MG63 (cell line): ENCODE results near the gene HSD17B2. TPM values are rescaled to one million over a fixed set of nuclear protein-coding genes. Genes with fewer than 3 reads are reported as not detected.
"Not testable (repeated sequence)": the region's sequence is repeated elsewhere in the genome, so short reads cannot be mapped to it uniquely, and the experiment has no call there.

Experiments
- DNase-seq: peaks from one replicate; pipeline ENCODE4 v3.0.0-alpha.2; 2020
- H3K27me3 ChIP-seq: fragments of 250-450 bp; sonication (Bioruptor Pico); 2 replicates; pipeline ENCODE4 v1.5.1; 2020; ENCODE audit warnings: mild to moderate bottlenecking, moderate library complexity
- H3K36me3 ChIP-seq: fragments of 250-450 bp; sonication (Bioruptor Pico); 2 replicates; pipeline ENCODE4 v1.5.1; 2020; ENCODE audit warnings: mild to moderate bottlenecking, moderate library complexity
- H3K4me3 ChIP-seq: fragments of 250-450 bp; sonication (Bioruptor Pico); 2 replicates; pipeline ENCODE4 v1.5.1; 2020; ENCODE audit warnings: mild to moderate bottlenecking, moderate library complexity
- H3K9me3 ChIP-seq: fragments of 250-450 bp; sonication (Bioruptor Pico); 2 replicates; pipeline ENCODE4 v1.5.1; 2020; ENCODE audit warnings: mild to moderate bottlenecking, moderate library complexity
- total RNA-seq: library from RNA; depleted of rRNA; stranded (reverse); fragments of >200 nt; shearing (Covaris generic); gene quantifications from 2 replicates; pipeline ENCODE4 v1.2.3, GENCODE V29; 2014; ENCODE audit warnings: low replicate concordance; rRNA removed

The HSD17B2 gene, protein sequence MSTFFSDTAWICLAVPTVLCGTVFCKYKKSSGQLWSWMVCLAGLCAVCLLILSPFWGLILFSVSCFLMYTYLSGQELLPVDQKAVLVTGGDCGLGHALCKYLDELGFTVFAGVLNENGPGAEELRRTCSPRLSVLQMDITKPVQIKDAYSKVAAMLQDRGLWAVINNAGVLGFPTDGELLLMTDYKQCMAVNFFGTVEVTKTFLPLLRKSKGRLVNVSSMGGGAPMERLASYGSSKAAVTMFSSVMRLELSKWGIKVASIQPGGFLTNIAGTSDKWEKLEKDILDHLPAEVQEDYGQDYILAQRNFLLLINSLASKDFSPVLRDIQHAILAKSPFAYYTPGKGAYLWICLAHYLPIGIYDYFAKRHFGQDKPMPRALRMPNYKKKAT
- total RNA-seq: 1.9 and 7.0 TPM in 2 replicates

DNA sequence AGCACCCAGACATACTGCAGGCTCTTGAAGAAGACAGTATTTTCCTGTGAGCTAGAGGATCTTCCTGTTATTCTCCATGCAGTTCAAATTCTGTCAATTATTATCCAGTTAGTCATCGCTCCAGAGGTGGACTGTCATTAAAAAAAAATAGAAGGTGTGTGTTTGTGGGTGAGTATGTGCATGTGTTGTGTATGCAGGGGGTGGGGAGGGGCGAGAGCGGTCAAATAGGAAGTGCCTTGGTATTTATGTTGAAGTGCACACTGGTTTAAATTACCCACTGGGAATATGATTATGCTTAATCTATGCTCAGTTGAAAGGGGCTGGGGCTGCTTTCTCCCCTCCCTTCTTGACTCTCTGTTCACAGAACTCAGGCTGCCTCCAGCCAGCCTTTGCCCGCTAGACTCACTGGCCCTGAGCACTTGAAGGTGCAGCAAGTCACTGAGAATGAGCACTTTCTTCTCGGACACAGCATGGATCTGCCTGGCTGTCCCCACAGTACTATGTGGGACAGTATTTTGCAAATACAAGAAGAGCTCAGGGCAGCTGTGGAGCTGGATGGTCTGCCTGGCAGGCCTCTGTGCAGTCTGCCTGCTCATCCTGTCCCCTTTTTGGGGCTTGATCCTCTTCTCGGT, at the start of gene HSD17B2:
Gene HSD17B2, plus strand, starts transcription at position 273 of the 632 bp plus-strand sequence. Its CDS starts 172 bp downstream, at position 445.
- Histone ChIP-seq H3K27me3 (no peaks in the 10 kb centered on the region), H3K4me3 (peak within 1 kb of the TSS; percentile 46), H3K9me3 (no peaks in the 10 kb centered on the region), H3K36me3 (no peaks in the 10 kb centered on the region)
- DNase-seq: peak; percentile 56

DNA sequence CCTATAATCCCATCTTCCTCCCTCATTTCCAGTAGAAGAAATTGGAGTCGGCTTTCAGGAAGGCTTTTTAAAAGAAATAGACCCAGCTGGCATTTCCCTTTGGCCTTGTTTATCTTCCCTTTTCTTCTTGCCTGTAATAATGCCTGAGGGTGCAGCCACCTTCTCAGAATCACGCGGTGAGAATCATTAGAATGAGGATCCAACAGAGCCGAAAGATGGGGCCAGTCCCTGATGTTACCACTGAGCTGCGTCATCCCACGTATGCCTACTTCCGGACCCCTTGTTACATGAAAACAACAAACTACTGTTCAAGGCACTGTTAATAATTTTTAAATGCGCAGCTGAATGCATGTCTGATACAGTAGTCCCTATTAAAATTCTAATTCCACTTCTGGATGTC, 47.9 kb upstream of the HSD17B2 start:
- DNase-seq: no peak

DNA sequence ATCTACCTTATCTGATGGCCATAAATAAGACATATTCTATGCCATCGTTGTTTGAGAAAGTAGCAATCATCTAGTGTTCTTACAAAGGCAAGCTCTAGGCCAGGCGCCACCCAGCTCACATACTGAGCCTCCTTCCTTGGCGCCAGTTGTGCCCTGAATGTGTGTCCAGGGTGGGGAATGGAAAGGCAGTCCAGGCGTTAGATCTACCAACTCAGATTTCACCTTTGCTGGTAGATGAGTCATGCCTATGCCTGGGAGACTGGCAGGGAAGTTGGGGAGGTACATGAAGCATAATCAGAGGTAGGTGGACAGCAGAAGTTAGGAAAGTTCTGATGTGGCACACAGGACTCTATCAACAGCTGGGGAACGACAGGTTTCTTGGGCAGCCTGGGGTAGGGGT, 47.3 kb upstream of the HSD17B2 start:
- Histone ChIP-seq H3K36me3 (no peaks in the 10 kb centered on the region), H3K27me3 (no peaks in the 10 kb centered on the region), H3K9me3 (no peaks in the 10 kb centered on the region), H3K4me3 (no peak overlapping the region)
- no peak for DNase-seq

More for the DNA sequence above, 47.9 kb upstream of the HSD17B2 start:
- Histone ChIP-seq H3K4me3 (no peak overlapping the region), H3K36me3 (no peaks in the 10 kb centered on the region), H3K9me3 (no peaks in the 10 kb centered on the region), H3K27me3 (no peaks in the 10 kb centered on the region)

DNA sequence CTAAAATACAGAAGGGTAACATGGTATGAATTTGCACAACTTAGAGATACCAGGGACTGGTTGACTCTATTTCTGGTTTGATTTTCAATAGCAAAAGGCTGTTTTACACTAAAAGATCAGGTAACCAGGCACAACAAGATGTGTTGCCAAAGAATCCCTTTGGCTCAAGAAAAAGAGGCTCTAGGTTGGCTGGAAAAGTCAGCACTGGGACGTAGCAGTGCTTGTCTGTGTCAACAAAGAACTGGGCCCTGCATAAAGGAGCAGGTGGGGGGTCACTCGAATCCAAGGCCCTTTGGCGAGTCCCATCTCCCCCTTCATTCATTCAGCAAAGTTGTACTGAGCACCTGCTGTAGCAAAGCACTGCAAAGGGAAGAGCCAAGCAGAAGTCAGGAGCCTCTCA, 42.2 kb upstream of the HSD17B2 start:
- no peaks in the 10 kb centered on the region for H3K9me3 ChIP-seq
- H3K36me3 ChIP-seq: no peaks in the 10 kb centered on the region
- H3K4me3 ChIP-seq: no peak overlapping the region
- no peaks in the 10 kb centered on the region for H3K27me3 ChIP-seq
- DNase-seq: no peak

DNA sequence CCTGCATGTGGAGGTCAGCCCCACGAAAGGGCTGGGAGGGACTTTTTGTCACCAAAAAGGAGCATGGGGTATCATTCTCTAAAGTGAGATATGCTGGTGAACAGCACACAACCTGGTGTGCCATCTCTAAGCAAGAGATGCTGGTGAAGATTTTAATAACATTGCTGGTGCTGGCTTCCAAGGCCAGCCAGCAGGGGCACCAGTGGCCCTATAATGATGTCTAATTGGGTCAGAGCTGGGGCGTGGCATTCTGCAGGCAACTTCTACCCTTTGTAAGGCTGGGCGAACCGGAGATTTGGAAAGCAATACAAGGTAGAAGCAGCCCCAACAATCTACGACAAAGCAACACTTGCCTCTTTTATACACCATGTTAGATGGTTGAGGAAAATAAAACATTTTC, 40.6 kb upstream of the HSD17B2 start:
- Histone ChIP-seq H3K9me3 (no peaks in the 10 kb centered on the region), H3K27me3 (no peaks in the 10 kb centered on the region), H3K36me3 (no peaks in the 10 kb centered on the region), H3K4me3 (no peak overlapping the region)
- DNase-seq: no peak

DNA sequence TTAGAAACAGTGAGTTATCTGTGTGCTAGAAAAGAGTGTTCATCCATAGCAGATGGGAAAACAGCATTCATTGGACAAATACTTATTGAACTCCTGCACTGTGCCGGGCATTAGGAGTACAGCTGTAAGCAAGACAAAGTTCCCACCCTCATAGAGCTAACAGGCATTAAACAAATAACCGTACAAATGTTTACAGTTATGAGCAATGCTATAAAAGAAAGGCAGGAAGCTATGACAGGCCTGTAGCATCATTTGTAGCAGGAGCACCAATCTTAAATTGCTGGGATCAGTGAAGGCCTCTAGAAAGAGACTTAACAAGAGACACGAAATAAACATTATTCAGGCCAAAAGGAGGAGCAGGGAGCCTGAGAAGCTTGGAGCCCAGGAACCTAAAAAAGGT, 39.4 kb upstream of the HSD17B2 start:
- H3K9me3 ChIP-seq: no peaks in the 10 kb centered on the region

DNA sequence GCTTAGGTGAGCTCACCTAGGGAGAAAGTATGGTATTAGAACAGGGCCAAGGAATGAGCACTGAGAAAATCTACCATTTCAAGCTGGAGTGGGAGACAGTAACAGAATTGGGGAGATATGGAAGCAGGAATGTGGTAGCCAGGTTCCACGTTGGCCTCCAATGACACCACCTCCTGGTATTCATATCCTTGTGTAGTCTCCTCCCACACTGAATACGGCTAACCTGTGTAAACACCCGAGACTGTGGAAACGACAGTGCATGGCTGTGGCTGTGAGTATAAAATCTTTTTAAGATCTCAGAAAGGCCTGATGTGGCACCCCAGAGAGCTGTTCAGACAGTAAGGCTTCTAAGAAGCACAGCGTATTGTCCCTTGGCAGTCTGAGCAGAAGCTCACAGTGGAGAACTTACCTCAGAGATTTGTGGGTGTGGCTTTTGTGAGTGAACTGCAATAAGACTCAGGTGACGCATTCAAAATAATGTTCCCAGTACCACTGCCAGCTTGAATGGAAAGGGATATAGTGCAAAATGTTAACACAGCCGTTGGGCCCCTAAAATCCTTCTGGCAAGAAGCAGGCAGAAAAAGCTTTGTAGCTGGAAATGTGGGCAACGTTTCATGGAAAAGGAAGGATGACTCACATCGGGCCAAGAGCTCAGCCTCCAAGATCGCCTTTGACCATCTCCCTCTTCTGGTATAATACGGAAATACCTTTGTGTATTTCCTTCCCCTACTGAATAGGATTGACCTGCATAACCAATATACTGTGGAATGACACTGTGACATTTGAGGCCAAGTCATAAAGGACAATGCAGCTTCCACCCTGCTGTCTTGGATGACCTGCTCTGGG, 38.2 kb upstream of the HSD17B2 start:
- Histone ChIP-seq H3K4me3 (no peak overlapping the region), H3K27me3 (no peaks in the 10 kb centered on the region), H3K36me3 (no peaks in the 10 kb centered on the region), H3K9me3 (no peaks in the 10 kb centered on the region)
- peak; percentile 72 for DNase-seq

More for the DNA sequence above, 39.4 kb upstream of the HSD17B2 start:
- H3K36me3 ChIP-seq: no peaks in the 10 kb centered on the region
- peak; percentile 6 for DNase-seq
- H3K4me3 ChIP-seq: no peak overlapping the region
- H3K27me3 ChIP-seq: no peaks in the 10 kb centered on the region

DNA sequence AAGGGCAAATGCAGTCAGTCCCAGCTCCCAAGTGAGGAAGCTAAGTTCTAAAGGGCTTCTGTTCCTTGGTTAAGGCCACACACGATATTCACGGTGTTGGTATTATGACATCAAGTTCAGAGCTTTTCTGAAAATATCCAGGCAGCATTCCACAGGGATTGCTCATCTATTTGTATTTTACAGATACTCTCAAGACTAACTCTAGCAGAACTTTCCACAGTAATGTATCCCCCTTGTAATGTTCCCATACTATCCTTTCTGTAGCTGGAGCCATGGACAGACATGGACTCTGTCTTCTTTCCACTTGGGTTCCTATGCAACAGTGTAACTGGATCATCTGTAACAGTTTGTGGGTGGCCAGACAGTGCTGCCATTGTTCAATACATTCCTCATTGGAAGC, 37.3 kb upstream of the HSD17B2 start:
- no peak overlapping the region for H3K4me3 ChIP-seq
- peak; percentile 3 for DNase-seq
- H3K36me3 ChIP-seq: no peaks in the 10 kb centered on the region
- no peaks in the 10 kb centered on the region for H3K27me3 ChIP-seq
- no peaks in the 10 kb centered on the region for H3K9me3 ChIP-seq

DNA sequence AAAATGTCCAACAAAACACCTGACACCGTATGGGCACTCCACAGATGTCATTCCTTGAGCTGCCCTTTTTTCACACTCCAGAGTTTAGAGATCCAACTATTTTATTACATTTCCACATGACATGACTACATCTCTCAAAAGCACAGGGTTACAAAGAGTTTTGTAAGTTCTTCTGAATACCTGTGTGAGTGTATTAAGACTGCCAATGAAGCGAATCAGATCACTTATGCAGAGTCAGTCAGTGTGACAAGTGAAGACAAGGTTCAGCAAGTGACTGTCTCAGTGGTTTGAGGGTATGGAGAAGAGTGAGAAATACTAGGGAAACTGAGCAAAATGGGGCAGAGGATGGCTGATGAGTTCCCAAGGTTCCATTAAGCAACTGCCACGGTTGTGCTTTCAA, 32.2 kb upstream of the HSD17B2 start:
- no peak overlapping the region for H3K4me3 ChIP-seq
- H3K27me3 ChIP-seq: no peaks in the 10 kb centered on the region
- no peaks in the 10 kb centered on the region for H3K36me3 ChIP-seq
- DNase-seq: no peak
- no peaks in the 10 kb centered on the region for H3K9me3 ChIP-seq

DNA sequence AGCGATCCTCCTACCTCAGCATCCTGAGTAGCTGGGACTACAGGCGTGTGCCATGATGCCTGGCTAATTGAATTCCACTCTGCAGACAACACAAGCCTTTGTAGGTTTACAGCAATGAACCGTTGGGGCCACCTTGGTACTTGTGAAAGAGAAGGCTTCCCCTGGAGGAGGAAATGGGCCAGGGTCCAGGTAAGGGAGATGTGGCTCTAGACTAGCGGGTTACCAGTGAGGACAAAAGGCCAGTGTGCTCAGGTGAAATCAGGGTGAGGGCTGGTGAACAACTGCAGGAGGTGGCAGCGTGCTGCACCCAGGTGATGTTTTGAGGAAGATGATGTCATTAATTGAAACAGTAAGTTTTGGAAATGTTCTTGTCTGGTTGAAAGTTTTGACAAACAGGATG, 30.5 kb upstream of the HSD17B2 start:
- H3K4me3 ChIP-seq: no peak overlapping the region
- H3K27me3 ChIP-seq: no peaks in the 10 kb centered on the region
- no peak for DNase-seq
- no peaks in the 10 kb centered on the region for H3K36me3 ChIP-seq
- H3K9me3 ChIP-seq: no peaks in the 10 kb centered on the region

DNA sequence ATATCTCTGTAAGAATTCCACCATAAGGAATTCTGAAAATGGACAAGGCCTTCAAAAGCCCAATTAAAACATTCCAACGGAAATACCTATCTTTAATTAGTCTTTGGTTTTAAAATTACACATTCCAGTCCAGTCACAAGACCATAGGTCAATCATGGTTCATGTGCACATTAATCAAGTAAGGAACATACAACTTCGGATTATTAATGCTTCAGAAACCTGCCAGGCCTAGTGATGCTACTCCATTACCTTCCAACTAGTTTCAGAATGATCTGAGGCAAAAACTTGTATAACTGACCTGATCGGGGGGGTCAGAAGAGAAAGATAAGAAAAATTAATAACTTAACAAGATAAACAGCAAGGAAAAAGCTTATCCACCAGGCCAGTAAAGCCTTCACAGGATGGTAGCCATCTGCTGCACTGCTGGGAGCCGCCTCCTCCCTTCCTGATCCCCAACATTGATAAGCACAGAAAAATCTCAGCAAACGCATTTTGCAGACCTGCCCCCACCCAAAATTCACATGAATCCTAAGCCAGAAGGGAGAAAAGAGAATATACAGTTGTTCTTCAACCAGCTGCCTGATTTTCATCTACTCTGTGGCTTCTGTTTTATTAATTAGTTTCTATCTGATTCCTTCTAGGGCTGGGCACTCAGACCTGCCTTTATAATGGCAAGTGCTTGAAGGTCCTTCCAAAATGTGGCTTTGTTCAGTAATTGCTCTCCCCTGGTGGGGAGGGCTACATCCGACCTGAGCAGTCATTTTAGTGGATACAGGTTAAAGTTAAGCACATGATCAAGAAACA, 29.8 kb upstream of the HSD17B2 start:
- Histone ChIP-seq H3K9me3 (no peaks in the 10 kb centered on the region), H3K27me3 (no peaks in the 10 kb centered on the region), H3K4me3 (no peak overlapping the region), H3K36me3 (no peaks in the 10 kb centered on the region)
- no peak for DNase-seq

DNA sequence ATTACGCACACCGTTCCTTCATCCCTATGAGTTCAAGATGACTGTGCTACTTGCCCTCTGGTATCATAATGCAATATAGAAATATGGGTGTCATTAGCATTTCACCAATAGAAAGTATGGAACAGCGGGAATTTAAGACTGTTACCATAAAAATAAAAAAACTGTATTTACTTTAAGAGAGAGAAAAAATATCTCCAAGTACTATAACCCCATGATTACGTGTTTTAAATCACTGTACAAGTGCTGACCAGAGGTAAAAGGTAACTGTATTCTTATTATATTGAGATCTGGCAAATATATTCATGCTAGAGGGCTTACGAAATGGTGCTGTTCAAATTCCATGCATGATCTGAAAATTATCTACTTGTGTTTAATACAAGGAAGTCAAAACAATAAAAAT, 29.0 kb upstream of the HSD17B2 start:
- Histone ChIP-seq H3K36me3 (no peaks in the 10 kb centered on the region), H3K9me3 (no peaks in the 10 kb centered on the region), H3K4me3 (no peak overlapping the region), H3K27me3 (no peaks in the 10 kb centered on the region)
- no peak for DNase-seq

DNA sequence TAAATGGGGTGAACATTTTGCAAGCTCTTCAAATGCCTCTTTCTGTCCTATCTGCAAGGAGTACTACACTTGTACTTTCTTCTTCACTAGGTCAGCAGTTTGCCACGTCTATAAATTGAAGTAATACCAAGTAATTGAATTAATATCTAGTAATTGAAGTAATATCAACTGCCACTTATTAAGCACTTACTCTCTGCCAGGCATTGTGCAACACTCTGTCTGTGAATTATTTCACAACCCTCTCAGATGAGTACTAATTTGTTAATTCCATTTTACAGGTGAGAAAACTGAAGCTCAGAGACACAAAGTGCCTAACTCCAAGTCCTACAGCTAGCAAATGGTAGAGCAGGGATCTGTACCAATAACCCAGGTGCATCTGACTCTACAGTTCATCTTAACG, 27.9 kb upstream of the HSD17B2 start:
- no peaks in the 10 kb centered on the region for H3K9me3 ChIP-seq
- H3K27me3 ChIP-seq: no peaks in the 10 kb centered on the region
- no peak for DNase-seq
- H3K4me3 ChIP-seq: no peak overlapping the region
- H3K36me3 ChIP-seq: no peaks in the 10 kb centered on the region

DNA sequence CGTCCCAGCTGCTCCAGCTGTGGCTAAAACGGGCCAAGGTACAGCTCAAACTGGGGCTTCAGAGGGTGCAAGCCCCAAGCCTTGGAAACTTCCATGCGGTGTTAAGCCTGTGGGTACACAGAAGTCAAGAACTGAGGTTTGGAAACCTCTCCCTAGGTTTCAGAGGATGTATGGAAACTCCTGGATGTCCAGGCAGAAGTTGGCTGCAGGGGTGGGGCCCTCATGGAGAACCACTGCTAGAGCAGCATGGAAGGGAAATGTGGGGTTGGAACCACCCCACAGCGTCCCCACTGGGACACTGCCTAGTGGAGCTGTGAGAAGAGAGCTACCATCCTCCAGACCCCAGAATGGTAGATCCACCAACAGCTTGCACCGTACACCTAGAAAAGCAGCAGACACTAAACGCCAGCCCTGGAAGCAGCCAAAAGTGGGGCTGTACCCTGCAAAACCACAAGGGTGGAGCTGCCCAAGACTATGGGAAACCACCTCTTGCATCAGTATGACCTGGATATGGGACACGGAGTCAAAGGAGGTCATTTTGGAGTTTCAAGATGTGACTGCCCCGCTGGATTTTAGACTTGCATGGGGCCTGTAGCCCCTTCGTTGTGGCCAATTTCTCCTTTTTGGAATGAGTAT, 26.0 kb upstream of the HSD17B2 start:
- no peak overlapping the region for H3K4me3 ChIP-seq
- H3K27me3 ChIP-seq: no peaks in the 10 kb centered on the region
- no peaks in the 10 kb centered on the region for H3K9me3 ChIP-seq
- DNase-seq: no peak
- no peaks in the 10 kb centered on the region for H3K36me3 ChIP-seq

DNA sequence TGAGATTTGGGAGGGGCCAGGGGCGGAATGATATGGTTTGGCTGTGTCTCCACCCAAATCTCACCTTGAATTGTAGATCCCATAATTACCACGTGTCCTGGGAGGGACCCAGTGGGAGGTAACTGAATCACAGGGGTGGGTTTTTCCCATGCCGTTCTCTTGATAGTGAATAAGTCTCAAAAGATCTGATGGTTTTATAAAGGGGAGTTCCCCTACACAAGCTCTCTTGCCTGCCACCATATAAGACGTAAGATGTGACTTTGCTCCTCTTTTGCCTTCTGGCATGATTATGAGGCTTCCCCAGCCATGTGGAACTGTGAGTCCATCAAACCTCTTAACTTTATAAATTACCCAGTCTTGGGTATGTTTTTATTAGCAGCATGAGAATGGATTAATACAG, 25.3 kb upstream of the HSD17B2 start:
- not testable (repeated sequence) for H3K4me3 ChIP-seq, H3K36me3 ChIP-seq, DNase-seq, H3K27me3 ChIP-seq, H3K9me3 ChIP-seq

DNA sequence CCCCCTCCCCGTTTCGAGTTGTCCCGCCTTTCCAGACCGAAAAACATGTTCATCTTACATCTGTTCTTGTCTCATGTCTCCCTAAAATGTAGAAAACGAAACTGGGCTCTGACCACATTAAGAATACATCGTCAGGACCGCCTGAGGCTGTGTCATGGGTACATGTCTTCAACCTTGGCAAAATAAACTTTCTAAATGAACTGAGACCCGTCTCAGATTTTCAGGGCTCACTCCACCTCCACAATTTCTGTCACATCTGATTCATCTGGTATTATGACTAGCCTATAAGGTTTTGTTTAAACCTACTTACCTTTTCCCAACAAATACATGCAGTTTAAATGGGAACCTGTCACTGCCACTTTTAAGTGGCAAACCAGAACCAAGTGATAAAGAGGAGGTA, 24.4 kb upstream of the HSD17B2 start:
- DNase-seq: no peak
- H3K36me3 ChIP-seq: no peaks in the 10 kb centered on the region
- peak overlapping the region; percentile 42 for H3K4me3 ChIP-seq

More for the DNA sequence above, 24.4 kb upstream of the HSD17B2 start:
- Histone ChIP-seq H3K27me3 (no peaks in the 10 kb centered on the region), H3K9me3 (no peaks in the 10 kb centered on the region)
